Measurements from ENCODE around the gene FSHB.

The FSHB gene

GRCh38 chr11:30218278-30218677 lies 12.5 kb upstream of the FSHB start:
- Histone ChIP-seq H3K9me3 (ENCODE audit: control insufficient read depth in 5 of 5, low read length in 5 of 5) (no peaks in the 10 kb centered on the region), H3K9ac (ENCODE audit: low read length in 5 of 5) (no peak overlapping the region), H3K27me3 (ENCODE audit: control insufficient read depth in 5 of 5, insufficient read depth in 4 of 5, low read length in 5 of 5) (no peaks in the 10 kb centered on the region), H3K4me1 (ENCODE audit: control insufficient read depth in 5 of 5, insufficient read depth in 5 of 5, low read length in 5 of 5) (no peaks in the 10 kb centered on the region), H3K4me3 (ENCODE audit: low read depth in 1 of 5, low read length in 5 of 5) (no peak overlapping the region), H3K27ac (ENCODE audit: low read depth, low read length) (no peak overlapping the region), H3K36me3 (ENCODE audit: control insufficient read depth in 5 of 5, insufficient read depth in 5 of 5, low read length in 5 of 5) (no peaks in the 10 kb centered on the region)

DNA sequence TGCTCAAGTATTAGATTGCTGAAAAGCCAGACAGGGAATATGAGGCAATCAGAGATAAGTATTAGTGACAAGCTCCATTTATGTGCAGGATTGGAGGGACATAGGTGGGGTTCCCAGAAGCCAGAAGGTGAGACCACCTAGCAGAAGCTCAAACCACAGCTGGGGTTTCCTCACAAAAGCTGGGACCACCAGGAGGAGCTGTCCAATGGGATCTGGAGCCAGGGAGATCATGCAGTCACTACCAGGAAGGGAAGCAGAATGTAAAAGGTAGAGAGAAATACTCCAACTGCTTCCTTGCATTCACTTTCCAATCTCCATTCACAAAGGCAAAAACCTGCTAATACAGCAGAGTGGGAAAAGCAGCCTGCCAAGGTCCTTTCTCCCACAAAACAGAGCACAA lies 5.2 kb upstream of the FSHB start:
- Histone ChIP-seq H3K36me3 (ENCODE audit: control insufficient read depth in 5 of 5, insufficient read depth in 5 of 5, low read length in 5 of 5) (no peaks in the 10 kb centered on the region), H3K27me3 (ENCODE audit: control insufficient read depth in 5 of 5, insufficient read depth in 4 of 5, low read length in 5 of 5) (no peaks in the 10 kb centered on the region), H3K27ac (ENCODE audit: low read depth, low read length) (no peak overlapping the region), H3K9me3 (ENCODE audit: control insufficient read depth in 5 of 5, low read length in 5 of 5) (peaks cover 0 to 10% (median 3%) of the 10 kb centered on the region in 5 donors), H3K4me3 (ENCODE audit: low read depth in 1 of 5, low read length in 5 of 5) (no peak overlapping the region), H3K4me1 (ENCODE audit: control insufficient read depth in 5 of 5, insufficient read depth in 5 of 5, low read length in 5 of 5) (no peaks in the 10 kb centered on the region), H3K9ac (ENCODE audit: low read length in 5 of 5) (no peak overlapping the region)

- H3K4me3 ChIP-seq (ENCODE audit: low read depth in 1 of 5, low read length in 5 of 5) = no peak overlapping the region
- H3K9me3 ChIP-seq (ENCODE audit: control insufficient read depth in 5 of 5, low read length in 5 of 5) = peaks cover 0 to 10% (median 3%) of the 10 kb centered on the region in 5 donors
- H3K27me3 ChIP-seq (ENCODE audit: control insufficient read depth in 5 of 5, insufficient read depth in 4 of 5, low read length in 5 of 5) = no peaks in the 10 kb centered on the region
- H3K4me1 ChIP-seq (ENCODE audit: control insufficient read depth in 5 of 5, insufficient read depth in 5 of 5, low read length in 5 of 5) = no peaks in the 10 kb centered on the region
- H3K9ac ChIP-seq (ENCODE audit: low read length in 5 of 5) = no peak overlapping the region
- no peak overlapping the region for H3K27ac ChIP-seq (ENCODE audit: low read depth, low read length)
- no peaks in the 10 kb centered on the region for H3K36me3 ChIP-seq (ENCODE audit: control insufficient read depth in 5 of 5, insufficient read depth in 5 of 5, low read length in 5 of 5)
These were observed 2.4 kb upstream of the FSHB start for GRCh38 chr11:30228323-30228884.

DNA sequence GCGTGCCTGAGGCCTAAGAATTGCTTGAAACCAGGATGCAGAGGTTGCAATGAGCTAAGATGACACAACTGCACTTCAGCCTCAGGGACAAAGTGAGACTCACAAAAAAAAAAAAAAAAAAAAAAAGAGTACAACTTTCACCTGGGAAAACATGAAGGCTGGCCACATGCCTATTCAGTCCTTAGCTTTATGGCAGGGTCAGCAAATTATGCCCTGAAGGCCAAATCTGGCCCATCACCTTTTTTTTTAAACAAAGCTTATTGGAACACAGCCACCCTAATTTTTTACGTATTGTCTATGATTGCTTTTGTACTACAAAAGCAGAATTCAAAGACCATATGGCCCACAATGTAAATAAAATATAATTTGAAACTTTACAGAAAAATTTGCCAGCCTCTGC lies 8.2 kb downstream of the FSHB start:
- H3K36me3 ChIP-seq (ENCODE audit: control insufficient read depth in 5 of 5, insufficient read depth in 5 of 5, low read length in 5 of 5) = no peaks in the 10 kb centered on the region
- H3K9ac ChIP-seq (ENCODE audit: low read length in 5 of 5) = no peak overlapping the region
- H3K27me3 ChIP-seq (ENCODE audit: control insufficient read depth in 5 of 5, insufficient read depth in 4 of 5, low read length in 5 of 5) = no peaks in the 10 kb centered on the region
- no peak overlapping the region for H3K27ac ChIP-seq (ENCODE audit: low read depth, low read length)
- H3K4me1 ChIP-seq (ENCODE audit: control insufficient read depth in 5 of 5, insufficient read depth in 5 of 5, low read length in 5 of 5) = no peaks in the 10 kb centered on the region
- H3K4me3 ChIP-seq (ENCODE audit: low read depth in 1 of 5, low read length in 5 of 5) = no peak overlapping the region
- no peaks in the 10 kb centered on the region for H3K9me3 ChIP-seq (ENCODE audit: control insufficient read depth in 5 of 5, low read length in 5 of 5)

DNA sequence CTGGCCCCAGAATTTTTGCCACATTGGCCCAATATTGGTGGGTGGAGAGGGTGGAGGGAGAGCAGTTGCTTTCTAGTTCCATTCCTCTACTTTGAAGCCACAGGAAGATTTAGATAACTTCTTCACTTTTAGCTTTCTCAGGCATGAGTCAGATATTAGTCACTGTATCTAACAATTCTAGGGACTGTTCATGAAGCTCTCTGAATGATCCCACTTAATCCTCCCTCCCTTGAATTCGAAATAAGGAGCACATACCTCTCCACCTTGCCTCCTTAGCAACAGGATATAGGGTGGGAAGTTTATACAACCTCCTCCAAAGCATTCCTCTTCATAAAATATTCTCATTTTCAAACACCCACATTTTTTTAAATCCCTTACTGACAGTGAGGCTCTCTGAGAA lies 13.5 kb downstream of the FSHB start:
- Histone ChIP-seq H3K9me3 (ENCODE audit: control insufficient read depth in 5 of 5, low read length in 5 of 5) (no peaks in the 10 kb centered on the region), H3K27ac (ENCODE audit: low read depth, low read length) (no peak overlapping the region), H3K27me3 (ENCODE audit: control insufficient read depth in 5 of 5, insufficient read depth in 4 of 5, low read length in 5 of 5) (no peaks in the 10 kb centered on the region), H3K9ac (ENCODE audit: low read length in 5 of 5) (no peak overlapping the region), H3K36me3 (ENCODE audit: control insufficient read depth in 5 of 5, insufficient read depth in 5 of 5, low read length in 5 of 5) (no peaks in the 10 kb centered on the region), H3K4me3 (ENCODE audit: low read depth in 1 of 5, low read length in 5 of 5) (no peak overlapping the region), H3K4me1 (ENCODE audit: control insufficient read depth in 5 of 5, insufficient read depth in 5 of 5, low read length in 5 of 5) (no peaks in the 10 kb centered on the region)

DNA sequence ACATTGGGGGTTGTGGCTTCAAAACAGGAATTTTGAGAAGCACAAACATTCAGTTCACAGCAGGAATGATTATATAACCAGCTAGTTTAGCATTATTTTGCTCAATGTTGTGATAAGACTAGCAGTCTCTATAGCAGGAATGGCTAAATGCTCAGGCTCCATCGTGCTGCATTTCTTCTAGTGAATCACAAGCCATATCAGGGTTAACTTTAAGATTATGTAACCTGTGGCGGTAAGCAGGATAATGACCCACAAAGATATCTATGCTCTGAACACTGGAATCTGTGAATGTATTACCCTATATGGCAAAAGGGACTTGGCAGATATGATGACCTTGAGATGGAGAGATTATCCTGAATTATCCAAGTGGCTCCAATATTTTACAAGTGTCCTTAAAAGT lies 14.8 kb downstream of the FSHB start:
- H3K9me3 ChIP-seq (ENCODE audit: control insufficient read depth in 5 of 5, low read length in 5 of 5) = no peaks in the 10 kb centered on the region
- H3K27ac ChIP-seq (ENCODE audit: low read depth, low read length) = no peak overlapping the region
- H3K36me3 ChIP-seq (ENCODE audit: control insufficient read depth in 5 of 5, insufficient read depth in 5 of 5, low read length in 5 of 5) = no peaks in the 10 kb centered on the region
- H3K4me1 ChIP-seq (ENCODE audit: control insufficient read depth in 5 of 5, insufficient read depth in 5 of 5, low read length in 5 of 5) = no peaks in the 10 kb centered on the region
- no peak overlapping the region for H3K4me3 ChIP-seq (ENCODE audit: low read depth in 1 of 5, low read length in 5 of 5)
- no peaks in the 10 kb centered on the region for H3K27me3 ChIP-seq (ENCODE audit: control insufficient read depth in 5 of 5, insufficient read depth in 4 of 5, low read length in 5 of 5)
- H3K9ac ChIP-seq (ENCODE audit: low read length in 5 of 5) = no peak overlapping the region

- Histone ChIP-seq H3K27ac (ENCODE audit: low read depth, low read length) (no peak overlapping the region), H3K36me3 (ENCODE audit: control insufficient read depth in 5 of 5, insufficient read depth in 5 of 5, low read length in 5 of 5) (no peaks in the 10 kb centered on the region), H3K9ac (ENCODE audit: low read length in 5 of 5) (no peak overlapping the region), H3K27me3 (ENCODE audit: control insufficient read depth in 5 of 5, insufficient read depth in 4 of 5, low read length in 5 of 5) (no peaks in the 10 kb centered on the region), H3K4me1 (ENCODE audit: control insufficient read depth in 5 of 5, insufficient read depth in 5 of 5, low read length in 5 of 5) (no peaks in the 10 kb centered on the region), H3K9me3 (ENCODE audit: control insufficient read depth in 5 of 5, low read length in 5 of 5) (no peaks in the 10 kb centered on the region), H3K4me3 (ENCODE audit: low read depth in 1 of 5, low read length in 5 of 5) (no peak overlapping the region)
These were observed 23.8 kb downstream of the FSHB start for GRCh38 chr11:30254307-30255298.

- H3K36me3 ChIP-seq (ENCODE audit: control insufficient read depth in 5 of 5, insufficient read depth in 5 of 5, low read length in 5 of 5) = no peaks in the 10 kb centered on the region
- H3K9ac ChIP-seq (ENCODE audit: low read length in 5 of 5) = no peak overlapping the region
- no peaks in the 10 kb centered on the region for H3K27me3 ChIP-seq (ENCODE audit: control insufficient read depth in 5 of 5, insufficient read depth in 4 of 5, low read length in 5 of 5)
- no peak overlapping the region for H3K4me3 ChIP-seq (ENCODE audit: low read depth in 1 of 5, low read length in 5 of 5)
- H3K27ac ChIP-seq (ENCODE audit: low read depth, low read length) = no peak overlapping the region
- no peaks in the 10 kb centered on the region for H3K9me3 ChIP-seq (ENCODE audit: control insufficient read depth in 5 of 5, low read length in 5 of 5)
- H3K4me1 ChIP-seq (ENCODE audit: control insufficient read depth in 5 of 5, insufficient read depth in 5 of 5, low read length in 5 of 5) = no peaks in the 10 kb centered on the region
These were observed 24.8 kb downstream of the FSHB start for GRCh38 chr11:30255637-30256036.

GRCh38 chr11:30257058-30257457 lies 26.2 kb downstream of the FSHB start:
- Histone ChIP-seq H3K4me1 (ENCODE audit: control insufficient read depth in 5 of 5, insufficient read depth in 5 of 5, low read length in 5 of 5) (no peaks in the 10 kb centered on the region), H3K27ac (ENCODE audit: low read depth, low read length) (no peak overlapping the region), H3K27me3 (ENCODE audit: control insufficient read depth in 5 of 5, insufficient read depth in 4 of 5, low read length in 5 of 5) (no peaks in the 10 kb centered on the region), H3K9me3 (ENCODE audit: control insufficient read depth in 5 of 5, low read length in 5 of 5) (no peaks in the 10 kb centered on the region), H3K9ac (ENCODE audit: low read length in 5 of 5) (no peak overlapping the region), H3K4me3 (ENCODE audit: low read depth in 1 of 5, low read length in 5 of 5) (no peak overlapping the region), H3K36me3 (ENCODE audit: control insufficient read depth in 5 of 5, insufficient read depth in 5 of 5, low read length in 5 of 5) (no peaks in the 10 kb centered on the region)

GRCh38 chr11:30258679-30259078 lies 27.9 kb downstream of the FSHB start:
- Histone ChIP-seq H3K36me3 (ENCODE audit: control insufficient read depth in 5 of 5, insufficient read depth in 5 of 5, low read length in 5 of 5) (no peaks in the 10 kb centered on the region), H3K27me3 (ENCODE audit: control insufficient read depth in 5 of 5, insufficient read depth in 4 of 5, low read length in 5 of 5) (no peaks in the 10 kb centered on the region), H3K4me1 (ENCODE audit: control insufficient read depth in 5 of 5, insufficient read depth in 5 of 5, low read length in 5 of 5) (no peaks in the 10 kb centered on the region), H3K9me3 (ENCODE audit: control insufficient read depth in 5 of 5, low read length in 5 of 5) (no peaks in the 10 kb centered on the region), H3K27ac (ENCODE audit: low read depth, low read length) (no peak overlapping the region), H3K4me3 (ENCODE audit: low read depth in 1 of 5, low read length in 5 of 5) (no peak overlapping the region), H3K9ac (ENCODE audit: low read length in 5 of 5) (no peak overlapping the region)
